GM12878 (cell line): ENCODE results near the gene CCR1. TPM values are rescaled to one million over a fixed set of nuclear protein-coding genes. Genes with fewer than 3 reads are reported as not detected.
A peak's percentile ranks its signal among the peaks of the same experiment; 100 is the strongest.

ENCODE experiments used
- CHD1 ChIP-seq: IDR thresholded peaks from 2 replicates; pipeline ENCODE4 v1.6.1; 2012; ENCODE audit warnings: low read depth, low read length, improper control_type of control experiment
- ETV6 ChIP-seq, 2 experiments: fragments of 450-650 bp in 1 of 2; IDR thresholded peaks in 1 of 2; conservative IDR thresholded peaks in 1 of 2; 2 replicates each; pipeline ENCODE4 v1.6.1; 2014; ENCODE audit warnings: antibody characterized with exemption in 1 of 2, borderline replicate concordance in 1 of 2, low read depth in 1 of 2, mild to moderate bottlenecking in 1 of 2, moderate library complexity in 1 of 2
- HDAC2 ChIP-seq: fragments of 200-600 bp; sonication (generic); IDR thresholded peaks from 2 replicates; pipeline ENCODE4 v1.6.1; 2017
- IKZF2 ChIP-seq, 2 experiments: fragments of 450-650 bp; IDR thresholded peaks; 2 replicates each; pipeline ENCODE4 v1.6.1; 2017; ENCODE audit warnings: mild to moderate bottlenecking in 2 of 2, moderate library complexity in 2 of 2
- JUNB ChIP-seq: IDR thresholded peaks from 2 replicates; pipeline ENCODE4 v1.6.1; 2016; ENCODE audit warnings: antibody characterized with exemption, mild to moderate bottlenecking
- PAX8 ChIP-seq: fragments of 450-650 bp; IDR thresholded peaks from 2 replicates; pipeline ENCODE4 v1.6.1; 2017; ENCODE audit warnings: mild to moderate bottlenecking, moderate library complexity
- SPI1 ChIP-seq: IDR thresholded peaks from 2 replicates; pipeline ENCODE4 v1.6.1; 2011; ENCODE audit warnings: low read depth, mild to moderate bottlenecking, low read length, moderate library complexity, borderline replicate concordance; ENCODE audit not compliant: insufficient read depth
- YY1 ChIP-seq: IDR thresholded peaks from 2 replicates; pipeline ENCODE4 v1.6.1; 2011; ENCODE audit warnings: low read depth, mild to moderate bottlenecking, low read length
- ZBTB33 ChIP-seq: fragments of 450-650 bp; IDR thresholded peaks from 2 replicates; pipeline ENCODE4 v1.6.1; 2017; ENCODE audit warnings: mild to moderate bottlenecking
- ZNF592 ChIP-seq: fragments of 450-650 bp; IDR thresholded peaks from 2 replicates; pipeline ENCODE4 v1.6.1; 2017; ENCODE audit warnings: mild to moderate bottlenecking, moderate library complexity
- polyA plus RNA-seq, 11 experiments: library from polyadenylated mRNA; depleted of rRNA in 4 of 11; unstranded in 6 of 11; stranded (reverse) in 5 of 11; fragments of >200 nt; fragmentation: Nextera tagmentation in 4 of 11; fragmentation: Illumina TruSeq in 1 of 11; extraction: Ambion mirVana in 4 of 11; extraction: Trizol in 1 of 11; gene quantifications; 1 replicate in 1 of 11; 2 replicates in 10 of 11; pipeline versions ENCODE4 v1.2.1 to v1.2.3, GENCODE V29; 2011 to 2016; ENCODE audit warnings: inconsistent platforms in 2 of 11, missing spikeins in 2 of 11, low read depth in 1 of 11
- total RNA-seq, 4 experiments: library from RNA; depleted of rRNA in 3 of 4; stranded (reverse); fragments of >200 nt in 3 of 4; fragmentation: Illumina TruSeq in 1 of 4; extraction: Trizol in 1 of 4; gene quantifications; 2 replicates each; pipeline versions ENCODE4 v1.2.1 to v1.2.3, GENCODE V29; 2013 to 2021

The CCR1 gene
- total and polyA plus RNA-seq, 10 of the 15 experiments (the other 5 are each of a cell fraction or from before 2014, with no cell fraction given), result 2.3 to 11.0 (median 7.8) TPM

DNA sequence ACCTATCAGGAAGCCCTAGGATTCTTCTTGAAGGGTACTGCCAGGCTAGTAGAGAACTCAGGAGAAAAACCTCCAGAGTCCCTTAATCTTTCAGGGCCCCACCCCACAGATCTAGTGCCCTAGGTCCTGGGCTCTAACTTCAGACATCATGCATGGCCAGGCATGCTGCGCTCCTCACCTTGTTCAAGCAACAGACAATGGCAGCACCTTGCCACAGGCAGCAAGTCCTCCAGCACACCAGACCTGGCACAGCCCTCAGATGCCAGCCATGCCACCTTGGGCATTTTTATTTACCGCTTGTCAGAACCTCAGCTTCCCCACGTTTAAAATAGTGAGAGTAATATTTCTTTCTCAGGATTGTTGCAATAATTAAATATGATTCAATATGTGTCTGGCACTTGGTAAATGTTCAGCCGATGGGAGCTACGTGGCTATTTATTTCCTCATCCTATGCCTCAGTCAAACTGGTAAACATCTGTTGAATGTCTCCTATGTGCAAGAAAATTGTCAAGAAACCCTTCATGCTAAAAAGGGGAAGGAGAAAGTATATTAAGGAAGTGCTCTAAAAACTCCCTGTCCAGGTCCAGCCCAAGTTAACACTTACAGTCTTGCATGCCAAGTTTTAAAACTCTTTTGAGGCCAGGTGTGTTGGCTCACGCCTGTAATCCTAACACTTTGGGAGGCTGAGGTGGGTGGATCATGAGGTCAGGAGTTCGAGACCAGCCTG, 14.5 kb upstream of the CCR1 start (continued):
- TF ChIP-seq ZBTB33 (no peak), ETV6 (conservative IDR thresholded peaks at IDR 0.05 in 1 of 2, IDR thresholded peaks at IDR 0.05 in 1 of 2; ENCODE audit: borderline replicate concordance in 1 of 2, low read depth in 1 of 2) (0 out of 4 replicates have a peak, but pooled peaks of 1 of the 2 experiments have one; percentile 18), ZNF592 (no peak), PAX8 (no peak), YY1 (no peak), IKZF2 (IDR thresholded peaks at IDR 0.05) (peak; percentile 46 to 70; a peak in 2 of 4 replicates), SPI1 (peak; percentile 85), CHD1 (no peak), JUNB (no peak), HDAC2 (no peak)
